ENCODE results near the gene OSTM1.

OSTM1 gene

GRCh38 chr6:108093781-108094300 lies 19.3 kb upstream of the OSTM1 start:
- Histone ChIP-seq H3K4me3 (ENCODE audit: low read depth, low read length) (no peak overlapping the region), H3K27me3 (replicated peaks) (no peaks in the 10 kb centered on the region), H3K36me3 (replicated peaks) (no peaks in the 10 kb centered on the region), H3K27ac (no peak overlapping the region)
- in situ Hi-C loops (cut with HindIII; ENCODE audit: low pct_ligation_motif_present, low sequenced_read_pairs): no loop called here
- TF ChIP-seq, protein P1, sequence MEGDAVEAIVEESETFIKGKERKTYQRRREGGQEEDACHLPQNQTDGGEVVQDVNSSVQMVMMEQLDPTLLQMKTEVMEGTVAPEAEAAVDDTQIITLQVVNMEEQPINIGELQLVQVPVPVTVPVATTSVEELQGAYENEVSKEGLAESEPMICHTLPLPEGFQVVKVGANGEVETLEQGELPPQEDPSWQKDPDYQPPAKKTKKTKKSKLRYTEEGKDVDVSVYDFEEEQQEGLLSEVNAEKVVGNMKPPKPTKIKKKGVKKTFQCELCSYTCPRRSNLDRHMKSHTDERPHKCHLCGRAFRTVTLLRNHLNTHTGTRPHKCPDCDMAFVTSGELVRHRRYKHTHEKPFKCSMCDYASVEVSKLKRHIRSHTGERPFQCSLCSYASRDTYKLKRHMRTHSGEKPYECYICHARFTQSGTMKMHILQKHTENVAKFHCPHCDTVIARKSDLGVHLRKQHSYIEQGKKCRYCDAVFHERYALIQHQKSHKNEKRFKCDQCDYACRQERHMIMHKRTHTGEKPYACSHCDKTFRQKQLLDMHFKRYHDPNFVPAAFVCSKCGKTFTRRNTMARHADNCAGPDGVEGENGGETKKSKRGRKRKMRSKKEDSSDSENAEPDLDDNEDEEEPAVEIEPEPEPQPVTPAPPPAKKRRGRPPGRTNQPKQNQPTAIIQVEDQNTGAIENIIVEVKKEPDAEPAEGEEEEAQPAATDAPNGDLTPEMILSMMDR (IDR thresholded peaks at IDR 0.05; ENCODE audit: low read depth, low read length, missing control alignments): no peak
- no peak for DNase-seq

DNA sequence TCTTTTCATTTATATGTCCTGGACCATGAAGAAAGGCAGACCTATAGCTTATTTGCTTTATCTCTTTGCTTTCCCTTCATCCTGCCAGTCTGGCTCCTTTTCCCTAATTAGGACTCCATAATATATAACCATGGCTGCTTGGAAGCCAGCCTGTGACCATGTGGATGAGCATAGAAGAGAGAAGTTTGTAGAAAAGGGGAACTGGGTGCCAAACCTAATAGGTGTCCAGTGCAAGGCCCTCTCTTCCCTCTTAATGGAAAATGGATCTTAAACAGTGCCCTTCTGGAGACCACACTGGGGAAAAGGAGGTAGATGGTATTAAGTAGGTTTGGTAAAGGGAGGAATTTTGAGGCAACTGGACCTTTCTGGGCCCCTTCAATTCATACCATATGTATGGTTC lies 16.7 kb upstream of the OSTM1 start:
- H3K27me3 ChIP-seq (replicated peaks): no peaks in the 10 kb centered on the region
- no peak for DNase-seq
- no peak overlapping the region for H3K4me3 ChIP-seq (ENCODE audit: low read depth, low read length)
- H3K27ac ChIP-seq: no peak overlapping the region
- in situ Hi-C loops (cut with HindIII; ENCODE audit: low pct_ligation_motif_present, low sequenced_read_pairs): no loop called here
- no peaks in the 10 kb centered on the region for H3K36me3 ChIP-seq (replicated peaks)
- TF ChIP-seq, protein P1 (IDR thresholded peaks at IDR 0.05; ENCODE audit: low read depth, low read length, missing control alignments): no peak

DNA sequence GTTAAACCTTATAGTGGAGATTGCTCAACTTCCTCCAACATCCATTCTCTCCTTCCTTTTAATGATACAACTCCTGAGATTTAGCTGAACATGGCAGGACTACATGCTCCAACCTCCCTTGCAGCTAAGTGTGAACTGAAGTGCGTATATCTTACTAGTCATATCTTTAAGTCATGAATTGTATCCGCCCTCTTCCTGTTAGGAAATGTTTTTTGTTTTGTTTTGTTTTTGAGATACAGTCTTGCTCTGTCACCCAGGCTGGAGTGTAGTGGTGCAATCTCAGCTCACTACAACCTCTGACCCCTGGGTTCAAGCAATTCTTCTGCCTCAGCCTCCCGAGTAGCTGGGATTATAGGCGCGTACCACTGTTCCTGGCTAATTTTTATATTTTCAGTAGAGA lies 8.8 kb upstream of the OSTM1 start:
- H3K4me3 ChIP-seq (ENCODE audit: low read depth, low read length): no peak overlapping the region
- TF ChIP-seq, protein P1 (IDR thresholded peaks at IDR 0.05; ENCODE audit: low read depth, low read length, missing control alignments): no peak
- H3K27me3 ChIP-seq (replicated peaks): no peaks in the 10 kb centered on the region
- no peak overlapping the region for H3K27ac ChIP-seq
- in situ Hi-C loops (cut with HindIII; ENCODE audit: low pct_ligation_motif_present, low sequenced_read_pairs): no loop called here
- no peak for DNase-seq
- H3K36me3 ChIP-seq (replicated peaks): no peaks in the 10 kb centered on the region

GRCh38 chr6:108082539-108082938 lies 8.0 kb upstream of the OSTM1 start:
- TF ChIP-seq, protein P1 (IDR thresholded peaks at IDR 0.05; ENCODE audit: low read depth, low read length, missing control alignments): no peak
- Histone ChIP-seq H3K4me3 (ENCODE audit: low read depth, low read length) (no peak overlapping the region), H3K27ac (no peak overlapping the region), H3K27me3 (replicated peaks) (no peaks in the 10 kb centered on the region), H3K36me3 (replicated peaks) (no peaks in the 10 kb centered on the region)
- no peak for DNase-seq
- in situ Hi-C loops (cut with HindIII; ENCODE audit: low pct_ligation_motif_present, low sequenced_read_pairs): no loop called here

GRCh38 chr6:108080010-108080780 lies 5.7 kb upstream of the OSTM1 start:
- Histone ChIP-seq H3K4me3 (ENCODE audit: low read depth, low read length) (no peak overlapping the region), H3K36me3 (replicated peaks) (no peaks in the 10 kb centered on the region), H3K27ac (no peak overlapping the region), H3K27me3 (replicated peaks) (no peaks in the 10 kb centered on the region)
- peak; percentile 58 for DNase-seq
- in situ Hi-C loops (cut with HindIII; ENCODE audit: low pct_ligation_motif_present, low sequenced_read_pairs): no loop called here
- TF ChIP-seq, protein P1 (IDR thresholded peaks at IDR 0.05; ENCODE audit: low read depth, low read length, missing control alignments): no peak
